ENCODE data around the gene FADS2. TPM values are rescaled to one million over a fixed set of nuclear protein-coding genes. Genes with fewer than 3 reads are reported as not detected.

FADS2 gene
- total RNA-seq, 1 experiment from 2014 or later = 423 TPM

- TF ChIP-seq GABPB1 (CRISPR knock-in tag; IDR thresholded peaks at IDR 0.05) = peak; percentile 22; the same call in 1 of the 2 replicates
- TF ChIP-seq ZNF232 (CRISPR knock-in tag; IDR thresholded peaks at IDR 0.05) = no peak; the same call in 1 of the 2 replicates
- TF ChIP-seq, protein P1, sequence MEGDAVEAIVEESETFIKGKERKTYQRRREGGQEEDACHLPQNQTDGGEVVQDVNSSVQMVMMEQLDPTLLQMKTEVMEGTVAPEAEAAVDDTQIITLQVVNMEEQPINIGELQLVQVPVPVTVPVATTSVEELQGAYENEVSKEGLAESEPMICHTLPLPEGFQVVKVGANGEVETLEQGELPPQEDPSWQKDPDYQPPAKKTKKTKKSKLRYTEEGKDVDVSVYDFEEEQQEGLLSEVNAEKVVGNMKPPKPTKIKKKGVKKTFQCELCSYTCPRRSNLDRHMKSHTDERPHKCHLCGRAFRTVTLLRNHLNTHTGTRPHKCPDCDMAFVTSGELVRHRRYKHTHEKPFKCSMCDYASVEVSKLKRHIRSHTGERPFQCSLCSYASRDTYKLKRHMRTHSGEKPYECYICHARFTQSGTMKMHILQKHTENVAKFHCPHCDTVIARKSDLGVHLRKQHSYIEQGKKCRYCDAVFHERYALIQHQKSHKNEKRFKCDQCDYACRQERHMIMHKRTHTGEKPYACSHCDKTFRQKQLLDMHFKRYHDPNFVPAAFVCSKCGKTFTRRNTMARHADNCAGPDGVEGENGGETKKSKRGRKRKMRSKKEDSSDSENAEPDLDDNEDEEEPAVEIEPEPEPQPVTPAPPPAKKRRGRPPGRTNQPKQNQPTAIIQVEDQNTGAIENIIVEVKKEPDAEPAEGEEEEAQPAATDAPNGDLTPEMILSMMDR (IDR thresholded peaks at IDR 0.05) = no peak
- TF ChIP-seq, protein P2, sequence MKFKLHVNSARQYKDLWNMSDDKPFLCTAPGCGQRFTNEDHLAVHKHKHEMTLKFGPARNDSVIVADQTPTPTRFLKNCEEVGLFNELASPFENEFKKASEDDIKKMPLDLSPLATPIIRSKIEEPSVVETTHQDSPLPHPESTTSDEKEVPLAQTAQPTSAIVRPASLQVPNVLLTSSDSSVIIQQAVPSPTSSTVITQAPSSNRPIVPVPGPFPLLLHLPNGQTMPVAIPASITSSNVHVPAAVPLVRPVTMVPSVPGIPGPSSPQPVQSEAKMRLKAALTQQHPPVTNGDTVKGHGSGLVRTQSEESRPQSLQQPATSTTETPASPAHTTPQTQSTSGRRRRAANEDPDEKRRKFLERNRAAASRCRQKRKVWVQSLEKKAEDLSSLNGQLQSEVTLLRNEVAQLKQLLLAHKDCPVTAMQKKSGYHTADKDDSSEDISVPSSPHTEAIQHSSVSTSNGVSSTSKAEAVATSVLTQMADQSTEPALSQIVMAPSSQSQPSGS (CRISPR knock-in tag; IDR thresholded peaks at IDR 0.05; ENCODE audit: borderline replicate concordance, low read depth) = no peak
- TF ChIP-seq ZNF396 (CRISPR knock-in tag; IDR thresholded peaks at IDR 0.05; ENCODE audit: borderline replicate concordance) = no peak
- TF ChIP-seq ZNF423 (CRISPR knock-in tag; IDR thresholded peaks at IDR 0.05) = no peak
- TF ChIP-seq HMGA2 (CRISPR knock-in tag; IDR thresholded peaks at IDR 0.05) = no peak
- TF ChIP-seq CREM (CRISPR knock-in tag; IDR thresholded peaks at IDR 0.05) = peak; percentile 70; the same call in 1 of the 2 replicates
- TF ChIP-seq, protein P3, sequence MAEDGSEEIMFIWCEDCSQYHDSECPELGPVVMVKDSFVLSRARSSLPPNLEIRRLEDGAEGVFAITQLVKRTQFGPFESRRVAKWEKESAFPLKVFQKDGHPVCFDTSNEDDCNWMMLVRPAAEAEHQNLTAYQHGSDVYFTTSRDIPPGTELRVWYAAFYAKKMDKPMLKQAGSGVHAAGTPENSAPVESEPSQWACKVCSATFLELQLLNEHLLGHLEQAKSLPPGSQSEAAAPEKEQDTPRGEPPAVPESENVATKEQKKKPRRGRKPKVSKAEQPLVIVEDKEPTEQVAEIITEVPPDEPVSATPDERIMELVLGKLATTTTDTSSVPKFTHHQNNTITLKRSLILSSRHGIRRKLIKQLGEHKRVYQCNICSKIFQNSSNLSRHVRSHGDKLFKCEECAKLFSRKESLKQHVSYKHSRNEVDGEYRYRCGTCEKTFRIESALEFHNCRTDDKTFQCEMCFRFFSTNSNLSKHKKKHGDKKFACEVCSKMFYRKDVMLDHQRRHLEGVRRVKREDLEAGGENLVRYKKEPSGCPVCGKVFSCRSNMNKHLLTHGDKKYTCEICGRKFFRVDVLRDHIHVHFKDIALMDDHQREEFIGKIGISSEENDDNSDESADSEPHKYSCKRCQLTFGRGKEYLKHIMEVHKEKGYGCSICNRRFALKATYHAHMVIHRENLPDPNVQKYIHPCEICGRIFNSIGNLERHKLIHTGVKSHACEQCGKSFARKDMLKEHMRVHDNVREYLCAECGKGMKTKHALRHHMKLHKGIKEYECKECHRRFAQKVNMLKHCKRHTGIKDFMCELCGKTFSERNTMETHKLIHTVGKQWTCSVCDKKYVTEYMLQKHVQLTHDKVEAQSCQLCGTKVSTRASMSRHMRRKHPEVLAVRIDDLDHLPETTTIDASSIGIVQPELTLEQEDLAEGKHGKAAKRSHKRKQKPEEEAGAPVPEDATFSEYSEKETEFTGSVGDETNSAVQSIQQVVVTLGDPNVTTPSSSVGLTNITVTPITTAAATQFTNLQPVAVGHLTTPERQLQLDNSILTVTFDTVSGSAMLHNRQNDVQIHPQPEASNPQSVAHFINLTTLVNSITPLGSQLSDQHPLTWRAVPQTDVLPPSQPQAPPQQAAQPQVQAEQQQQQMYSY (CRISPR knock-in tag; IDR thresholded peaks at IDR 0.05) = peak; percentile 46; the same call in 1 of the 2 replicates
- TF ChIP-seq MXD4 (CRISPR knock-in tag; IDR thresholded peaks at IDR 0.05; ENCODE audit: borderline replicate concordance) = no peak
- TF ChIP-seq RORB (CRISPR knock-in tag; IDR thresholded peaks at IDR 0.05) = no peak
- TF ChIP-seq, protein P4, sequence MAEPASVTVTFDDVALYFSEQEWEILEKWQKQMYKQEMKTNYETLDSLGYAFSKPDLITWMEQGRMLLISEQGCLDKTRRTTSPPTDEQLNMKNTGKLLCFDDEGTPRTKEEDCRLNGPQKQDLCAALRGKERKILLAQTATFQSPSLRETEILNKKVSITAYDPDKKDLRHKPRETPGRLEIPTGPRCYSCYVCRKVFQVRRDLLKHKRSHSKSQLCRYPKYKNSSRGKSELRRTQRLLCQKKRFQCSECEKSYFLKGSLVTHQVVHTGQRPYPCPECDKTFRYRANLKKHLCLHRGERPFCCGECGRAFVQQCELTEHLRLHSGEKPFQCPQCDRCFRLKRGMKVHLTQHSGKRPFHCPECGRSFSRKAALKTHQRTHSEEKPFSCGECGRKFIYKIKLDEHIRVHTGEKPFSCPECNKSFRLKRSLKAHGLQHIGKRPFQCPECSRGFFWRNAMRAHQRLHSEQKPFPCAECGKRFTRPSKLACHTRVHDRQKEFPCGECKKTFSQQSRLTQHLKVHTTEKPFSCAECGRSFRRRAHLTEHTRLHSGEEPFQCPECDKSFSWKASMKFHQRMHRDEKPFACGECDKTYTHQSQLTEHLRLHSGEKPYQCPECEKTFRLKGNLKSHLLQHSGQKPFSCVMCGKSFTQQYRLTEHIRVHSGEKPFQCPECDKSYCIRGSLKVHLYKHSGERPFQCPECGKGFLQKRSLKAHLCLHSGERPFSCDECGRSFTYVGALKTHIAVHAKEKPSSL (CRISPR knock-in tag; conservative IDR thresholded peaks at IDR 0.05) = no peak
- TF ChIP-seq IRF1 (CRISPR knock-in tag; IDR thresholded peaks at IDR 0.05) = peak; percentile 80
- TF ChIP-seq EMX1 (CRISPR knock-in tag; IDR thresholded peaks at IDR 0.05) = 0 out of 2 replicates have a peak, but pooled peaks have one; percentile 34
- TF ChIP-seq NR1H2 (CRISPR knock-in tag; IDR thresholded peaks at IDR 0.05) = no peak
Measured at GRCh38 chr11:61814958-61815789, 12.9 kb upstream of the FADS2 start (continued).

Data from WTC11 (cell line).